ENCODE results near the gene ASIC2. TPM values are rescaled to one million over a fixed set of nuclear protein-coding genes. Genes with fewer than 3 reads are reported as not detected.

ASIC2 gene
- total RNA-seq, 5 donors from 2014 or later (not counting 1 experiment from before 2014, with no cell fraction given) = not detected

GRCh38 chr17:33199571-33200510, 93.3 kb downstream of the ASIC2 start:
- H3K4me3 Mint-ChIP-seq = no peak overlapping the region
- ChIA-PET POLR2A (interaction anchor here in 1 of 2 donors (0.5 kb wide), 1 partner anchor 605 kb away, joined by 3 read pairs; no protein-coding TSS in a partner anchor), CTCF (no interaction called here)
- no peak overlapping the region for H3K27ac Mint-ChIP-seq
- no peaks in the 10 kb centered on the region for H3K36me3 Mint-ChIP-seq
- H3K27me3 Mint-ChIP-seq = peaks cover 8 to 19% of the 10 kb centered on the region in 2 donors
- no peaks in the 10 kb centered on the region for H3K9me3 Mint-ChIP-seq
- DNase-seq (no peak), ATAC-seq (replicated peaks in 1 of 4) (no peak)
- Histone ChIP-seq H3K9me3 (no peaks in the 10 kb centered on the region), H3K36me3 (ENCODE audit: control insufficient read depth in 2 of 2, extremely low read depth in 1 of 2, insufficient read depth in 1 of 2, low read length in 1 of 2) (no peaks in the 10 kb centered on the region), H3K27me3 (replicated peaks in 1 of 2; ENCODE audit: control insufficient read depth in 2 of 2, extremely low read depth in 1 of 2, insufficient read depth in 2 of 2, low read length in 1 of 2) (no peaks in the 10 kb centered on the region), H3K4me3 (ENCODE audit: control insufficient read depth in 1 of 2, extremely low read depth in 1 of 2, low read length in 1 of 2) (no peak overlapping the region), H3K4me1 (ENCODE audit: control insufficient read depth in 1 of 2, extremely low read depth in 1 of 2, insufficient read depth in 2 of 2, low read length in 2 of 2) (no peaks in the 10 kb centered on the region), H3K27ac (ENCODE audit: low read length) (no peak overlapping the region)
- WGBS (ENCODE audit: insufficient coverage) = 77% methylated on average over 10 of the region's 12 CpGs
- no peaks in the 10 kb centered on the region for H3K4me1 Mint-ChIP-seq

DNA sequence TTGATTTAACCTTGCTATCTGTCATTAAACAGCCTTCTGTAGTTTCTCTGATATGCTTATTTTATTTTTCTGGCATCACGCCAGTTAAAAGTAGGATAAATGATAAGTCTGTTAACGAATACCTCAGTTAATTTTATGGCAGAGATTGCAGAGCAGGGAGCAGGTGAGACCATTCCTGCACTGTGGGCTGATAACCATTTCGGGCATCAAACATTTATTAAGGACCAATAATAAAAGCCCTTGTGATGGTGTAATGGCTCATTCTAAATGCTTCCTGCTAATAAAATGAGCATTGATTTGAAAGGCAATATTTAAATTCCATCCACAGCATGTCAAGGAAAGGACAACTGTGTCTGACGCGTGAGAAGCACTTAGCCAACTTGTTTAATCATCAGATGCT, 94.1 kb downstream of the ASIC2 start:
- CTCF ChIA-PET = no interaction called here
- H3K4me1 ChIP-seq (ENCODE audit: control insufficient read depth in 1 of 2, extremely low read depth in 1 of 2, insufficient read depth in 2 of 2, low read length in 2 of 2) = no peaks in the 10 kb centered on the region

GRCh38 chr17:33197342-33197741, 95.8 kb downstream of the ASIC2 start:
- ATAC-seq (replicated peaks in 1 of 4) (no peak), DNase-seq (no peak)
- peaks cover 12 to 20% of the 10 kb centered on the region in 2 donors for H3K27me3 Mint-ChIP-seq
- POLR2A ChIA-PET = no interaction called here
- WGBS (ENCODE audit: insufficient coverage) = no CpG with 5 or more reads among the region's 2 CpGs
- Histone ChIP-seq H3K36me3 (ENCODE audit: control insufficient read depth in 2 of 2, extremely low read depth in 1 of 2, insufficient read depth in 1 of 2, low read length in 1 of 2) (no peaks in the 10 kb centered on the region), H3K4me1 (ENCODE audit: control insufficient read depth in 1 of 2, extremely low read depth in 1 of 2, insufficient read depth in 2 of 2, low read length in 2 of 2) (no peaks in the 10 kb centered on the region), H3K27me3 (replicated peaks in 1 of 2; ENCODE audit: control insufficient read depth in 2 of 2, extremely low read depth in 1 of 2, insufficient read depth in 2 of 2, low read length in 1 of 2) (no peaks in the 10 kb centered on the region), H3K27ac (ENCODE audit: low read length) (no peak overlapping the region), H3K4me3 (ENCODE audit: control insufficient read depth in 1 of 2, extremely low read depth in 1 of 2, low read length in 1 of 2) (no peak overlapping the region), H3K9me3 (no peaks in the 10 kb centered on the region)
- no peaks in the 10 kb centered on the region for H3K36me3 Mint-ChIP-seq
- H3K27ac Mint-ChIP-seq = no peak overlapping the region
- no peak overlapping the region for H3K4me3 Mint-ChIP-seq
- no peaks in the 10 kb centered on the region for H3K4me1 Mint-ChIP-seq
- CTCF ChIA-PET = no interaction called here
- H3K9me3 Mint-ChIP-seq = no peaks in the 10 kb centered on the region

More for the DNA sequence above, 94.1 kb downstream of the ASIC2 start:
- no peaks in the 10 kb centered on the region for H3K27me3 ChIP-seq (replicated peaks in 1 of 2; ENCODE audit: control insufficient read depth in 2 of 2, extremely low read depth in 1 of 2, insufficient read depth in 2 of 2, low read length in 1 of 2)
- WGBS (ENCODE audit: insufficient coverage) = 79% methylated on average over 2 of the region's 5 CpGs
- H3K27ac Mint-ChIP-seq = no peak overlapping the region
- no peaks in the 10 kb centered on the region for H3K9me3 ChIP-seq
- POLR2A ChIA-PET = no interaction called here
- no peaks in the 10 kb centered on the region for H3K9me3 Mint-ChIP-seq
- no peak overlapping the region for H3K4me3 Mint-ChIP-seq
- H3K36me3 ChIP-seq (ENCODE audit: control insufficient read depth in 2 of 2, extremely low read depth in 1 of 2, insufficient read depth in 1 of 2, low read length in 1 of 2) = no peaks in the 10 kb centered on the region
- no peak for DNase-seq
- no peaks in the 10 kb centered on the region for H3K4me1 Mint-ChIP-seq
- no peak for ATAC-seq (replicated peaks in 1 of 4)
- H3K36me3 Mint-ChIP-seq = no peaks in the 10 kb centered on the region
- no peak overlapping the region for H3K27ac ChIP-seq (ENCODE audit: low read length)
- peaks cover 8 to 17% of the 10 kb centered on the region in 2 donors for H3K27me3 Mint-ChIP-seq
- H3K4me3 ChIP-seq (ENCODE audit: control insufficient read depth in 1 of 2, extremely low read depth in 1 of 2, low read length in 1 of 2) = no peak overlapping the region

DNA sequence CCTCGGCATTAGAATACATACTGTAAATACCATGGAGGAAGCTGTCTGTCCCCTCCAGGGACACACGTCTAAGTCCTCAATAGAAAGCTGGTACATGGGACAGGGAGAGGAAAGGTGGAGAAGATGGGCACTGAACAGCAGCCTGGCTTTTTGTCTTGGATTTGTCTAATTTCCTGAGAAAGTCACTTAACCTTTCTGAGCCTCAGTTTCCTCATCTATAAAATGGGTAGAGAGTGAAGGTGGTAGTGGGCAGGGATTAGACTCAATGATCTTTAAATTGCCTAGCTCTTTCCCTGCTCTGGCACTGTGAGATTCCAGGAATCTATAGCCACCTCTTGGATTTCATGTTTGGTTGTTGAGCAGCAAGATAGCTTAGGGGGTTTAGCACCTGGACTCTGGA, 96.2 kb downstream of the ASIC2 start:
- POLR2A ChIA-PET = no interaction called here
- no peak for ATAC-seq (replicated peaks in 1 of 4)
- Histone ChIP-seq H3K4me1 (ENCODE audit: control insufficient read depth in 1 of 2, extremely low read depth in 1 of 2, insufficient read depth in 2 of 2, low read length in 2 of 2) (no peaks in the 10 kb centered on the region), H3K36me3 (ENCODE audit: control insufficient read depth in 2 of 2, extremely low read depth in 1 of 2, insufficient read depth in 1 of 2, low read length in 1 of 2) (no peaks in the 10 kb centered on the region), H3K27me3 (replicated peaks in 1 of 2; ENCODE audit: control insufficient read depth in 2 of 2, extremely low read depth in 1 of 2, insufficient read depth in 2 of 2, low read length in 1 of 2) (no peaks in the 10 kb centered on the region), H3K27ac (ENCODE audit: low read length) (no peak overlapping the region), H3K9me3 (no peaks in the 10 kb centered on the region), H3K4me3 (ENCODE audit: control insufficient read depth in 1 of 2, extremely low read depth in 1 of 2, low read length in 1 of 2) (no peak overlapping the region)
- H3K4me1 Mint-ChIP-seq = no peaks in the 10 kb centered on the region
- no CpG with 5 or more reads among the region's 2 CpGs for WGBS (ENCODE audit: insufficient coverage)
- CTCF ChIA-PET = no interaction called here
- no peak for DNase-seq
- H3K27me3 Mint-ChIP-seq = peaks cover 12 to 20% of the 10 kb centered on the region in 2 donors
- no peaks in the 10 kb centered on the region for H3K36me3 Mint-ChIP-seq
- H3K9me3 Mint-ChIP-seq = no peaks in the 10 kb centered on the region
- no peak overlapping the region for H3K27ac Mint-ChIP-seq
- H3K4me3 Mint-ChIP-seq = no peak overlapping the region

DNA sequence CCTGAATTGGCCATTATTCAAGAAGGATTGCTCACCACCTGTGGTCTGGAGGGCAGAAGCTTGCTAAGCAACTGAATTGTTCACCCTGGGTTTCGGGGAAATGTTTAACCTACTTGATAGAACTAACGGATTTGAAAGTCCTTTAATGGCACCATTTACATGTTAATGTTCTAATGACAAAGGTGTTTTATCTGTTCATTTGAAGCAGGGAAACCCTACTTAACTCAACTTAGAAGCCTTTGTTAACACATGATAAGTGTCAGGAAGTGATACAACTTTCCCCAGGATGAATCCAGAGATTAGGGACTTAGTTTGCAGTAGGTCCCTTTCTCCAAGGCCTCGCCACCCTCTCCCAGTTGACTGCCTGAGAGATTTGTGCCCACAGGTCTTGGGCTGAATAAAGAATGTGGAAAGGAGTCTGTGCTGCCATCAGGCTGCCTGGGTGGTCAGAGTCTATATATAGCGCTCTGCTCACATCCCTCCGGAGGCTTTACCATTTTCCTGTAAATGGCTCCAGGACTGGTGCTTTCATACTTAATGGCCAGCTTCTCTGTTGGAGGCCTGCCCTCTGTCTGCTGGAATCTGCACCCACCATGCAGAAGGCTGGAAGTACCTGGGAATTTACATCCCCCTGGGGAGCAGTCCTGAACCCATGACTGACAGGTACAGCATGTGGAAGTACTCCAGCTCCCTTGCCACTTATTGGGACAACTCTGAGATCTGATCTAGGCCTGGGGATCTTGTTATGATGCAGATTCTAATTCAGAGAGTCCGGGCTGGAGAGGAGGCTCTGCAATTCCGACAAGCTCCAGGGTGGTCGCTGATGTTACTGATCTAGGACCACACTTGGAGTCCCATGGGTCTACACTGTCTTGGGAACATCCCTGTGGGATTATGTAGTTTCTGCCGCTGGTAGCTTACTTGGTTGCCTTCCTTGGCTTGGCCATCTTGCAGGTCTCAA, 99.9 kb downstream of the ASIC2 start:
- Histone ChIP-seq H3K27me3 (replicated peaks in 1 of 2; ENCODE audit: control insufficient read depth in 2 of 2, extremely low read depth in 1 of 2, insufficient read depth in 2 of 2, low read length in 1 of 2) (no peaks in the 10 kb centered on the region), H3K9me3 (no peaks in the 10 kb centered on the region), H3K4me3 (ENCODE audit: control insufficient read depth in 1 of 2, extremely low read depth in 1 of 2, low read length in 1 of 2) (no peak overlapping the region), H3K36me3 (ENCODE audit: control insufficient read depth in 2 of 2, extremely low read depth in 1 of 2, insufficient read depth in 1 of 2, low read length in 1 of 2) (no peaks in the 10 kb centered on the region), H3K4me1 (ENCODE audit: control insufficient read depth in 1 of 2, extremely low read depth in 1 of 2, insufficient read depth in 2 of 2, low read length in 2 of 2) (no peaks in the 10 kb centered on the region), H3K27ac (ENCODE audit: low read length) (no peak overlapping the region)
- ChIA-PET POLR2A (no interaction called here), CTCF (no interaction called here)
- no peak overlapping the region for H3K27ac Mint-ChIP-seq
- H3K9me3 Mint-ChIP-seq = no peaks in the 10 kb centered on the region
- 63% methylated on average over 6 of the region's 9 CpGs for WGBS (ENCODE audit: insufficient coverage)
- H3K36me3 Mint-ChIP-seq = no peaks in the 10 kb centered on the region
- H3K4me3 Mint-ChIP-seq = no peak overlapping the region
- H3K4me1 Mint-ChIP-seq = no peaks in the 10 kb centered on the region
- H3K27me3 Mint-ChIP-seq = peaks cover 25 to 33% of the 10 kb centered on the region in 2 donors
- no peak for ATAC-seq (replicated peaks in 1 of 4)
- DNase-seq = no peak

DNA sequence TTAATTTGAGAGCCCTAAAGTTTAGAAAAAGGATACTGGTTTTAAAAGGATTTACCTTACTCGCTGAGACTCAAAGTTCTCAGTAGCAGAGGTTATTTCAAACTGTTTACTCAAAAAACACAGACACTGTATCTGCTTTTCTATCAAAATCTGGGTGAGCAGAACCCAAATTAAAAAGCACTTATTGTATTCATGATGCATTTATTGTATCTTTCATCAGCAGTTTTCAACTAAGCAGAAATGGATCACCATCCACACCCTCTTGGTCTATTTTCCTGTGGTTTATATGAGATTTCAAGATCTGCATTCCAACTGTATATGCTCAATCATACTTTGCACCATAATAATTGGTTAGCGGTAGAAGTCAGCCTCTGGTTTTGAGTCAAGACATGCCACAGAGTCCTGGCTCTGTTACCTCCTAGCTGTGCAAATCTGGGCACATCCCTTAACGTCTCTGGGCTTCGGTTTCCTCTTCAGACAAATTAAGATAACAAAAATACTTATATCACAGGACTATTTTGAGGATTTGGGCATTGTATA, 109.5 kb downstream of the ASIC2 start:
- CTCF ChIA-PET = no interaction called here
- H3K4me1 ChIP-seq (ENCODE audit: control insufficient read depth in 1 of 2, extremely low read depth in 1 of 2, insufficient read depth in 2 of 2, low read length in 2 of 2) = no peaks in the 10 kb centered on the region
- no peak for DNase-seq
- H3K27me3 ChIP-seq (replicated peaks in 1 of 2; ENCODE audit: control insufficient read depth in 2 of 2, extremely low read depth in 1 of 2, insufficient read depth in 2 of 2, low read length in 1 of 2) = peaks cover 2 to 7% of the 10 kb centered on the region in 2 experiments
- peaks cover 35 to 38% of the 10 kb centered on the region in 2 donors for H3K27me3 Mint-ChIP-seq
- POLR2A ChIA-PET = no interaction called here
- no peak for ATAC-seq (replicated peaks in 1 of 4)
- no peaks in the 10 kb centered on the region for H3K36me3 Mint-ChIP-seq
- H3K27ac Mint-ChIP-seq = no peak overlapping the region
- H3K4me1 Mint-ChIP-seq = no peaks in the 10 kb centered on the region
- H3K9me3 ChIP-seq = no peaks in the 10 kb centered on the region
- no peak overlapping the region for H3K4me3 ChIP-seq (ENCODE audit: control insufficient read depth in 1 of 2, extremely low read depth in 1 of 2, low read length in 1 of 2)
- no peaks in the 10 kb centered on the region for H3K36me3 ChIP-seq (ENCODE audit: control insufficient read depth in 2 of 2, extremely low read depth in 1 of 2, insufficient read depth in 1 of 2, low read length in 1 of 2)
- no peak overlapping the region for H3K27ac ChIP-seq (ENCODE audit: low read length)
- H3K9me3 Mint-ChIP-seq = no peaks in the 10 kb centered on the region
- no CpG with 5 or more reads among the region's 4 CpGs for WGBS (ENCODE audit: insufficient coverage)
- no peak overlapping the region for H3K4me3 Mint-ChIP-seq

All from T-cell (primary cell).